ENCODE measurements around the gene KRT72. TPM values are rescaled to one million over a fixed set of nuclear protein-coding genes. Genes with fewer than 3 reads are reported as not detected.

KRT72 gene
- total RNA-seq, 1 experiment from 2014 or later, result not detected

DNA sequence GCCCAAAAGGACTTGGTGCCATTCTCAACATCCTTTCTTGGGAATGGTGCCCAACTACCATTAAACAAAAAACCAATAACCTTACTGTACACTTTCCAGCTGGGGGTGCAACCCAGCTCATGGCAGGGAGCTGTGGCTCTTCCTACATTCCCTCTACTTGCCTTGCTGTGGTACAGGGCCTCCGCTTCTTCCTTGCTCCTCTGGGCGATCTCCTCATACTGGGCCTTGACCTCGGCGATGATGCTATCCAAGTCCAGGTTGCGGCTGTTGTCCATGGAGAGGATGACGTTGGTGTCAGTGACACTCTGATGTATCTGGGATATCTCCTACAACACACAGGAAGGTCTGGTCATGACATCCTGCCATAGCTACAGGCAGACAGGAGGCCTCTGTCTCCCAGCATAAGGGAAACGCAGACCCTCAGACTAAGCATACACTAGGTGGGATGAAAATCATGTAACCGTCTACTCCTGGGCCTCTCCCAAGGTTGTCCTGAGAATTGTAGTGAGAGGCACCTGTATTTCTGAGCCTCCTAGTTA, 46.8 kb upstream of the KRT72 start:
- CTCF ChIA-PET, result no interaction called here
- H3K27ac Mint-ChIP-seq (ENCODE audit: unreplicated experiment), result no peak overlapping the region

DNA sequence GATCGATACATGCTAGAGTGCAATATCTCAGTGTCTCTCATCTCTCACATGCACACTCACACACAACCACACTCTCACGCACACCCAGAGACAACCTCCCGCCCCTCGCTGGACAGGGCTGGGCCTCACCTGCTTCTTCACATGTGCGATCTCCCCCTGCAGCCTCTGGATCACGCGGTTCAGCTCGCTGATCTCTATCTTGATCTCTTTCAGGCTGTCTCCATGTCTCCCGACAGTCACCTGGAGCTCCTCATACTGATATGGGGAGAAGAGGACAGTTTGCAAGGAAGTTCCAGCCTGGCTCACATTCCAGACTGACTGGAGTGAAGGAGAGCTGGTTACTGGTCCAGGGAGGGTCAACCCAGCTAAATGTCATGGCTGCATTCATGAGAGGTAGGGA, 46.3 kb upstream of the KRT72 start:
- TF ChIP-seq, protein P1, sequence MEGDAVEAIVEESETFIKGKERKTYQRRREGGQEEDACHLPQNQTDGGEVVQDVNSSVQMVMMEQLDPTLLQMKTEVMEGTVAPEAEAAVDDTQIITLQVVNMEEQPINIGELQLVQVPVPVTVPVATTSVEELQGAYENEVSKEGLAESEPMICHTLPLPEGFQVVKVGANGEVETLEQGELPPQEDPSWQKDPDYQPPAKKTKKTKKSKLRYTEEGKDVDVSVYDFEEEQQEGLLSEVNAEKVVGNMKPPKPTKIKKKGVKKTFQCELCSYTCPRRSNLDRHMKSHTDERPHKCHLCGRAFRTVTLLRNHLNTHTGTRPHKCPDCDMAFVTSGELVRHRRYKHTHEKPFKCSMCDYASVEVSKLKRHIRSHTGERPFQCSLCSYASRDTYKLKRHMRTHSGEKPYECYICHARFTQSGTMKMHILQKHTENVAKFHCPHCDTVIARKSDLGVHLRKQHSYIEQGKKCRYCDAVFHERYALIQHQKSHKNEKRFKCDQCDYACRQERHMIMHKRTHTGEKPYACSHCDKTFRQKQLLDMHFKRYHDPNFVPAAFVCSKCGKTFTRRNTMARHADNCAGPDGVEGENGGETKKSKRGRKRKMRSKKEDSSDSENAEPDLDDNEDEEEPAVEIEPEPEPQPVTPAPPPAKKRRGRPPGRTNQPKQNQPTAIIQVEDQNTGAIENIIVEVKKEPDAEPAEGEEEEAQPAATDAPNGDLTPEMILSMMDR (IDR thresholded peaks at IDR 0.05; ENCODE audit: insufficient read depth in 1 of 2, low read depth in 1 of 2, low read length in 1 of 2, severe bottlenecking in 1 of 2, unreplicated experiment in 1 of 2), result no peak
- DNase-seq, result no peak
- CTCF ChIA-PET, result interaction anchor here (0.7 kb wide), 1 partner anchor 152 kb away, joined by 3 read pairs; no protein-coding TSS in a partner anchor
- no peaks in the 10 kb centered on the region; the same call in 1 of the 2 replicates for H3K27me3 ChIP-seq (replicated peaks; ENCODE audit: control insufficient read depth, insufficient read depth, low read length)
- no TSS peak for BruUV-seq (replicated peaks)
- Mint-ChIP-seq H3K9me3 (ENCODE audit: unreplicated experiment) (no peaks in the 10 kb centered on the region), H3K27me3 (ENCODE audit: insufficient read depth, unreplicated experiment) (peaks cover 31% of the 10 kb centered on the region), H3K4me3 (ENCODE audit: unreplicated experiment) (no peak overlapping the region), H3K27ac (ENCODE audit: unreplicated experiment) (no peak overlapping the region), H3K4me1 (ENCODE audit: low read depth, unreplicated experiment) (no peaks in the 10 kb centered on the region), H3K36me3 (ENCODE audit: insufficient read depth, unreplicated experiment) (no peaks in the 10 kb centered on the region)
- no peaks in the 10 kb centered on the region for H3K36me3 ChIP-seq (ENCODE audit: control insufficient read depth, insufficient read depth, low read length)
- intact Hi-C loops (cut with micrococcal nuclease; ENCODE audit: unreplicated experiment), result no loop called here
- H3K4me3 ChIP-seq (ENCODE audit: low read depth, low read length), result no peak overlapping the region
- no peaks in the 10 kb centered on the region for H3K9me3 ChIP-seq
- POLR2A ChIA-PET, result no interaction called here
- H3K4me1 ChIP-seq, result no peaks in the 10 kb centered on the region

More for the DNA sequence above, 46.8 kb upstream of the KRT72 start:
- no peaks in the 10 kb centered on the region for H3K36me3 Mint-ChIP-seq (ENCODE audit: insufficient read depth, unreplicated experiment)
- H3K4me1 Mint-ChIP-seq (ENCODE audit: low read depth, unreplicated experiment), result no peaks in the 10 kb centered on the region
- H3K27me3 ChIP-seq (replicated peaks; ENCODE audit: control insufficient read depth, insufficient read depth, low read length), result no peaks in the 10 kb centered on the region; the same call in 1 of the 2 replicates
- no TSS peak for BruUV-seq (replicated peaks)
- no peaks in the 10 kb centered on the region for H3K36me3 ChIP-seq (ENCODE audit: control insufficient read depth, insufficient read depth, low read length)
- TF ChIP-seq, protein P1 (IDR thresholded peaks at IDR 0.05; ENCODE audit: insufficient read depth in 1 of 2, low read depth in 1 of 2, low read length in 1 of 2, severe bottlenecking in 1 of 2, unreplicated experiment in 1 of 2), result no peak
- H3K9me3 ChIP-seq, result no peaks in the 10 kb centered on the region
- no peak for DNase-seq
- no peaks in the 10 kb centered on the region for H3K9me3 Mint-ChIP-seq (ENCODE audit: unreplicated experiment)
- POLR2A ChIA-PET, result no interaction called here
- H3K4me3 Mint-ChIP-seq (ENCODE audit: unreplicated experiment), result no peak overlapping the region
- H3K4me1 ChIP-seq, result no peaks in the 10 kb centered on the region
- H3K4me3 ChIP-seq (ENCODE audit: low read depth, low read length), result no peak overlapping the region
- intact Hi-C loops (cut with micrococcal nuclease; ENCODE audit: unreplicated experiment), result no loop called here
- peaks cover 30% of the 10 kb centered on the region for H3K27me3 Mint-ChIP-seq (ENCODE audit: insufficient read depth, unreplicated experiment)

GRCh38 chr12:52646613-52647012, 45.4 kb upstream of the KRT72 start:
- Mint-ChIP-seq H3K27me3 (ENCODE audit: insufficient read depth, unreplicated experiment) (peaks cover 32% of the 10 kb centered on the region), H3K9me3 (ENCODE audit: unreplicated experiment) (no peaks in the 10 kb centered on the region), H3K4me3 (ENCODE audit: unreplicated experiment) (no peak overlapping the region), H3K27ac (ENCODE audit: unreplicated experiment) (no peak overlapping the region), H3K4me1 (ENCODE audit: low read depth, unreplicated experiment) (no peaks in the 10 kb centered on the region), H3K36me3 (ENCODE audit: insufficient read depth, unreplicated experiment) (no peaks in the 10 kb centered on the region)
- DNase-seq, result no peak
- TF ChIP-seq, protein P1 (IDR thresholded peaks at IDR 0.05; ENCODE audit: insufficient read depth in 1 of 2, low read depth in 1 of 2, low read length in 1 of 2, severe bottlenecking in 1 of 2, unreplicated experiment in 1 of 2), result no peak
- no peaks in the 10 kb centered on the region; the same call in 1 of the 2 replicates for H3K27me3 ChIP-seq (replicated peaks; ENCODE audit: control insufficient read depth, insufficient read depth, low read length)
- H3K4me1 ChIP-seq, result no peaks in the 10 kb centered on the region
- H3K9me3 ChIP-seq, result no peaks in the 10 kb centered on the region
- ChIA-PET POLR2A (no interaction called here), CTCF (interaction anchor here (0.6 kb wide), 1 partner anchor 224 kb away, joined by 3 read pairs; no protein-coding TSS in a partner anchor)
- intact Hi-C loops (cut with micrococcal nuclease; ENCODE audit: unreplicated experiment), result no loop called here
- H3K4me3 ChIP-seq (ENCODE audit: low read depth, low read length), result no peak overlapping the region
- H3K36me3 ChIP-seq (ENCODE audit: control insufficient read depth, insufficient read depth, low read length), result no peaks in the 10 kb centered on the region
- no TSS peak for BruUV-seq (replicated peaks)

All from Caco-2 (cell line).